DOHH2 (cell line): ENCODE data around the gene TAF3.

Experiments used
- H3F3A ChIP-seq: fragments of 200-600 bp; sonication (generic), shearing (Covaris generic); 2 replicates; pipeline ENCODE4 v1.6.0; 2016; ENCODE audit warnings: antibody characterized with exemption, mild to moderate bottlenecking; ENCODE audit not compliant: control insufficient read depth, insufficient read depth
- H3K27ac ChIP-seq: fragments of 200-600 bp; sonication (generic); 2 replicates; pipeline ENCODE4 v1.5.1; 2014; ENCODE audit warnings: low read depth, mild to moderate bottlenecking, low read length, moderate library complexity
- H3K27me3 ChIP-seq: fragments of 200-600 bp; sonication (generic); 2 replicates; pipeline ENCODE4 v1.6.1; 2014; ENCODE audit warnings: mild to moderate bottlenecking, low read length, mixed read lengths; ENCODE audit not compliant: control insufficient read depth
- H3K36me3 ChIP-seq: fragments of 200-600 bp; sonication (generic); 2 replicates; pipeline ENCODE4 v1.6.1; 2014; ENCODE audit warnings: mild to moderate bottlenecking, low read length, moderate library complexity, mixed read lengths; ENCODE audit not compliant: control insufficient read depth
- H3K4me1 ChIP-seq: fragments of 200-600 bp; sonication (generic); 2 replicates; pipeline ENCODE4 v1.6.1; 2014; ENCODE audit warnings: mild to moderate bottlenecking, low read length, mixed read lengths; ENCODE audit not compliant: control insufficient read depth
- H3K4me2 ChIP-seq: fragments of 200-600 bp; sonication (generic); 2 replicates; pipeline ENCODE4 v1.6.0; 2014; ENCODE audit warnings: mild to moderate bottlenecking, low read length, moderate library complexity
- H3K4me3 ChIP-seq: fragments of 200-600 bp; sonication (generic); 2 replicates; pipeline ENCODE4 v1.5.1; 2014; ENCODE audit warnings: mild to moderate bottlenecking, low read length, mixed read lengths
- H3K79me2 ChIP-seq: fragments of 200-600 bp; sonication (generic); 2 replicates; pipeline ENCODE4 v1.6.1; 2014; ENCODE audit warnings: mild to moderate bottlenecking, low read length, mixed read lengths; ENCODE audit not compliant: control insufficient read depth
- H3K9me2 ChIP-seq: fragments of 200-600 bp; sonication (generic); replicated peaks from 2 replicates; pipeline ENCODE4 v1.6.1; 2014; ENCODE audit warnings: mild to moderate bottlenecking, low read length, mixed read lengths; ENCODE audit not compliant: control insufficient read depth
- H3K9me3 ChIP-seq: fragments of 200-600 bp; sonication (generic); 2 replicates; pipeline ENCODE4 v1.6.1; 2014; ENCODE audit warnings: antibody characterized with exemption, low read length, mixed read lengths; ENCODE audit not compliant: control insufficient read depth, insufficient read depth
- H4K20me1 ChIP-seq: fragments of 200-600 bp; sonication (generic); 2 replicates; pipeline ENCODE4 v1.6.0; 2014; ENCODE audit warnings: low read depth, mild to moderate bottlenecking, antibody characterized with exemption, low read length, moderate library complexity; ENCODE audit not compliant: control insufficient read depth, insufficient read depth
- CTCF ChIP-seq: fragments of 200-600 bp; sonication (generic); IDR thresholded peaks from one replicate; pipeline ENCODE4 v1.5.1; 2014; ENCODE audit warnings: antibody characterized with exemption, mild to moderate bottlenecking, low read depth, low read length; ENCODE audit not compliant: poor library complexity, severe bottlenecking
- EZH2phosphoT487 ChIP-seq: fragments of 200-600 bp; sonication (generic); IDR thresholded peaks from 2 replicates; pipeline ENCODE4 v1.6.1; 2017; ENCODE audit warnings: borderline replicate concordance, mild to moderate bottlenecking, antibody characterized with exemption, low read length, moderate library complexity, mixed read lengths

Gene TAF3

GRCh38 chr10:8041992-8042720 lies 223.9 kb downstream of the TAF3 start:
- H3K4me3 ChIP-seq, result no peak overlapping the region
- H4K20me1 ChIP-seq, result no peaks in the 10 kb centered on the region
- no peaks in the 10 kb centered on the region for H3K79me2 ChIP-seq
- no peak overlapping the region for H3K27ac ChIP-seq
- H3K27me3 ChIP-seq, result peaks cover 79% of the 10 kb centered on the region
- H3F3A ChIP-seq, result no peaks in the 10 kb centered on the region
- no peaks in the 10 kb centered on the region for H3K4me1 ChIP-seq
- no peak overlapping the region for H3K4me2 ChIP-seq
- TF ChIP-seq EZH2phosphoT487, result peak; percentile 83; the same call in 1 of the 2 replicates
- TF ChIP-seq CTCF, result no peak
- H3K9me2 ChIP-seq, result no peaks in the 10 kb centered on the region
- H3K9me3 ChIP-seq, result no peaks in the 10 kb centered on the region
- no peaks in the 10 kb centered on the region for H3K36me3 ChIP-seq

DNA sequence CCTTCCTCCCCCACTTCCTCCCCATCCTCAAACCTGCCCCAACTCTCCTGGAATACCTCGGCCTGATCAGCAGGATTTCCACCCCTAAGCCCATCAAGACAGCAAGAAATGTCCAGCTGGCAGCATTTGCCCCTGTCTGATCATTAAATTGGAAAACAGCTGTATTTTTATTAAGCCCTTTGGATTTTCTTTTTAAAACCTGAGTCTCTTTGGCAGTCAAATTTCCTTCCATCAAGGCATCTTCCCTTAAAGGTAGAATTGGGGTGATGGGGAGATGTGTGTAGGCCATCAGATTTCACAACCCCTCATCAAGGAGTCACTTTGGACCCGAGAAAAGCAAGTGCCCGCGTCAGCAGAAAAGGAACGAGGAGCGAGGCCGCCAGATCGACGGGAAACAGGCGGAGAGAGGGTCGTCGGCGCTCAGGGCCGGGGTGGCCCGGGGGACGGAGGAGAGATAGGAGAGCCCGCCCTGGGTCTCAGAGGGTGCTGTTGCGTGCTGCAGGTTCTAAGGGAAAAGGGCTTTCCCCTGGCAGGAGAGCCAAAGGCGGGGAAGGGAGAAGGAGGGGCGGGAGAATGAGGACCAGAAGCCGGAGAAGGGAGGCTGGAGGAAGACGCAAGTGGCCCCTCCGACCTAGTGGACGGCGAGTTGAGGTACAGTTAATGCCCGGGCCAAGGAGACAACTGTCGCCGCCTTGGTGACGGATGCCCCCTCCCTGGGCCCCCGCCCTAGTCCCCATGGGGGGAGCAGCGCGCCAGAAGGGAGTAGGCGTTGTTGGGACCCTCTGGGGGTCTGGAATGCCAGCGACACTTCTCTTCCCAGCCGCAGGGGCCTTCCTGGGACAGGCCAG lies 224.6 kb downstream of the TAF3 start:
- no peak overlapping the region for H3K27ac ChIP-seq
- no peaks in the 10 kb centered on the region for H3K9me2 ChIP-seq
- peaks cover 82% of the 10 kb centered on the region for H3K27me3 ChIP-seq
- no peak overlapping the region for H3K4me2 ChIP-seq
- no peaks in the 10 kb centered on the region for H3K9me3 ChIP-seq
- no peaks in the 10 kb centered on the region for H4K20me1 ChIP-seq
- H3K79me2 ChIP-seq, result no peaks in the 10 kb centered on the region
- no peak overlapping the region for H3K4me3 ChIP-seq
- H3F3A ChIP-seq, result no peaks in the 10 kb centered on the region
- H3K36me3 ChIP-seq, result no peaks in the 10 kb centered on the region
- H3K4me1 ChIP-seq, result no peaks in the 10 kb centered on the region
- TF ChIP-seq EZH2phosphoT487 (no peak), CTCF (no peak)

- Histone ChIP-seq H3K27ac (no peak overlapping the region), H3F3A (no peaks in the 10 kb centered on the region), H4K20me1 (no peaks in the 10 kb centered on the region), H3K4me3 (no peak overlapping the region), H3K4me2 (no peak overlapping the region), H3K36me3 (no peaks in the 10 kb centered on the region), H3K9me2 (no peaks in the 10 kb centered on the region), H3K79me2 (no peaks in the 10 kb centered on the region), H3K4me1 (no peaks in the 10 kb centered on the region), H3K27me3 (peaks cover 82% of the 10 kb centered on the region), H3K9me3 (no peaks in the 10 kb centered on the region)
- TF ChIP-seq EZH2phosphoT487, result no peak
- no peak for TF ChIP-seq CTCF
These were observed 225.4 kb downstream of the TAF3 start for GRCh38 chr10:8043569-8044306.
